HepG2 (cell line): Measurements from ENCODE around the gene NR2F1-AS1. TPM values are rescaled to one million over a fixed set of nuclear protein-coding genes. Genes with fewer than 3 reads are reported as not detected.

ENCODE experiments used
- ATAC-seq: fragments of 200-7000 bp; cut with Tn5 transposase; 3 replicates; pipeline ENCODE4 v1.9.1; 2020; ENCODE audit warnings: mild to moderate bottlenecking, moderate library complexity
- BruUV-seq: library from RNA; stranded (reverse); fragments of 400-500 nt; replicated peaks from 2 replicates; lab custom pipeline; 2021; lab: Mats Ljungman, UMichigan
- CTCF ChIA-PET: fragments of 300-600 bp; formaldehyde crosslinking; extraction: SDS; loops from one replicate; lab custom pipeline; 2021; ENCODE audit warnings: low total read pairs, inconsistent platforms, low intra/inter-chr PET ratio; lab: Yijun Ruan, JAX
- POLR2A ChIA-PET: fragments of 350-600 bp; sonication (Branson Sonifier 250); formaldehyde crosslinking; loops from one replicate; lab custom pipeline; 2020; ENCODE audit warnings: antibody characterized with exemption, inconsistent platforms; lab: Yijun Ruan, JAX
- DNase-seq: peaks from one replicate; pipeline ENCODE4 v3.0.0-alpha.2; 2015; ENCODE audit warnings: low spot score
- FAIRE-seq: peaks from 3 replicates; lab custom pipeline; 2011; peaks lifted over from hg19 to GRCh38; lab: Jason Lieb, UNC
- H2AFZ ChIP-seq: one replicate; pipeline ENCODE4 v1.6.1; 2011; ENCODE audit warnings: low read length, inconsistent platforms
- H3K27ac ChIP-seq: fragments of 300-600 bp; 3 replicates; pipeline ENCODE4 v1.8.0; 2011; ENCODE audit warnings: mixed run types, mild to moderate bottlenecking, mixed read lengths, low read length, inconsistent platforms; ENCODE audit not compliant: insufficient read depth; ENCODE audit errors: extremely low read length
- H3K27me3 ChIP-seq, 2 experiments: fragments of 200-600 bp in 1 of 2; 2 replicates in 1 of 2; 3 replicates in 1 of 2; pipeline versions ENCODE4 v1.6.0 to v1.8.0; 2011; ENCODE audit warnings: low read length in 2 of 2, mild to moderate bottlenecking in 2 of 2, moderate library complexity in 2 of 2, inconsistent platforms in 1 of 2; ENCODE audit not compliant: insufficient read depth in 2 of 2, control insufficient read depth in 1 of 2
- H3K36me3 ChIP-seq, 2 experiments: fragments of 200-600 bp in 1 of 2; replicated peaks in 1 of 2; 2 replicates in 1 of 2; 3 replicates in 1 of 2; pipeline versions ENCODE4 v1.5.1 to v1.8.0; 2011; ENCODE audit warnings: low read length in 2 of 2, inconsistent platforms in 1 of 2; ENCODE audit not compliant: insufficient read depth in 2 of 2, control insufficient read depth in 1 of 2
- H3K4me1 ChIP-seq: 2 replicates; pipeline ENCODE4 v1.5.1; 2012; ENCODE audit warnings: low read length, inconsistent platforms; ENCODE audit not compliant: insufficient read depth
- H3K4me2 ChIP-seq: 2 replicates; pipeline ENCODE4 v1.6.0; 2011; ENCODE audit warnings: low read depth, low read length, inconsistent platforms
- H3K4me3 ChIP-seq, 3 experiments: fragments of 200-600 bp in 1 of 3; sonication (generic), shearing (Covaris generic) in 1 of 3; replicated peaks in 1 of 3; 2 replicates each; pipeline ENCODE4 v1.5.1; 2011 to 2016; ENCODE audit warnings: low read length in 3 of 3, inconsistent platforms in 2 of 3, low read depth in 2 of 3, mild to moderate bottlenecking in 2 of 3, control low read depth in 1 of 3, mixed read lengths in 1 of 3; ENCODE audit not compliant: insufficient read depth in 1 of 3
- H3K79me2 ChIP-seq: one replicate; pipeline ENCODE4 v1.6.1; 2011; ENCODE audit warnings: low read length, inconsistent platforms; ENCODE audit not compliant: insufficient read depth
- H3K9ac ChIP-seq: 2 replicates; pipeline ENCODE4 v1.6.0; 2011; ENCODE audit warnings: mild to moderate bottlenecking, low read depth, low read length, inconsistent platforms; ENCODE audit not compliant: insufficient read depth
- H3K9me3 ChIP-seq: 2 replicates; pipeline ENCODE4 v1.5.1; 2012; ENCODE audit warnings: mild to moderate bottlenecking, low read length
- H4K20me1 ChIP-seq: 2 replicates; pipeline ENCODE4 v1.6.0; 2011; ENCODE audit warnings: inconsistent platforms, mild to moderate bottlenecking, low read length, moderate library complexity; ENCODE audit not compliant: insufficient read depth
- ESRRA ChIP-seq: sonication (generic); formaldehyde crosslinking; IDR thresholded peaks from 2 replicates; pipeline ENCODE4 v1.5.1; 2020; ENCODE audit warnings: mild to moderate bottlenecking, low read depth, missing genetic modification reagents
- FOSL1 ChIP-seq: sonication (generic); formaldehyde crosslinking; IDR thresholded peaks from 2 replicates; pipeline ENCODE4 v1.9.0; 2021; ENCODE audit warnings: missing genetic modification reagents, borderline replicate concordance
- HDAC6 ChIP-seq: fragments of 200-600 bp; sonication (generic); IDR thresholded peaks from 2 replicates; pipeline ENCODE4 v1.7.0; 2017; ENCODE audit warnings: mild to moderate bottlenecking, antibody characterized with exemption, low read length, low read depth
- KDM3A ChIP-seq: IDR thresholded peaks from 2 replicates; pipeline ENCODE4 v1.6.1; 2018; ENCODE audit warnings: low read depth, missing compliant biosample characterization
- NCOR1 ChIP-seq: fragments of 200-600 bp; sonication (generic); IDR thresholded peaks from 2 replicates; pipeline ENCODE4 v1.7.0; 2017; ENCODE audit warnings: antibody characterized with exemption, low read length, borderline replicate concordance
- NR3C1 ChIP-seq: sonication (generic); formaldehyde crosslinking; IDR thresholded peaks from 2 replicates; pipeline ENCODE4 v1.4.0; 2020; ENCODE audit warnings: missing genetic modification reagents
- PITX1 ChIP-seq: sonication (generic); formaldehyde crosslinking; IDR thresholded peaks from 2 replicates; pipeline ENCODE4 v1.5.1; 2020; ENCODE audit warnings: mild to moderate bottlenecking, missing genetic modification reagents
- PPARG ChIP-seq: conservative IDR thresholded peaks from 2 replicates; pipeline ENCODE4 v1.6.1; 2016; ENCODE audit warnings: missing biosample characterization, missing genetic modification reagents
- SMAD3 ChIP-seq: sonication (generic); formaldehyde crosslinking; IDR thresholded peaks from 2 replicates; pipeline ENCODE4 v1.4.0; 2020; ENCODE audit warnings: missing genetic modification reagents
- SRF ChIP-seq: IDR thresholded peaks from 2 replicates; pipeline ENCODE4 v1.6.1; 2011; ENCODE audit warnings: mild to moderate bottlenecking, low read depth, low read length, moderate library complexity
- ZNF136 ChIP-seq: sonication (generic); formaldehyde crosslinking; IDR thresholded peaks from 2 replicates; pipeline ENCODE4 v1.8.1; 2022; ENCODE audit warnings: low read depth, mild to moderate bottlenecking, moderate library complexity, missing genetic modification reagents
- ZNF549 ChIP-seq: sonication (generic); formaldehyde crosslinking; IDR thresholded peaks from 2 replicates; pipeline ENCODE4 v1.5.0; 2020; ENCODE audit warnings: missing genetic modification reagents
- ZSCAN30 ChIP-seq: sonication (generic); formaldehyde crosslinking; IDR thresholded peaks from 2 replicates; pipeline ENCODE4 v1.5.0; 2020; ENCODE audit warnings: mild to moderate bottlenecking, missing genetic modification reagents
- WGBS: methylation state at CpG from one replicate; pipeline ENCODE4 v1.1.6; 2017; ENCODE audit warnings: low lambda C conversion rate; 5-methylcytosine and 5-hydroxymethylcytosine counted together
- in situ Hi-C: cut with HindIII; loops from 2 replicates; pipeline ENCODE4 v1.10.0; 2017; ENCODE audit warnings: low pct_unique_long_range_greater_than_20kb; ENCODE audit not compliant: extremely low pct_ligation_motif_present
- intact Hi-C: fragments of 100-400 bp; cut with micrococcal nuclease; formaldehyde crosslinking; loops from one replicate; pipeline ENCODE4 v1.10.0; 2022; ENCODE audit not compliant: unreplicated experiment
- polyA plus RNA-seq, 8 experiments: library from polyadenylated mRNA; depleted of rRNA in 3 of 8; stranded (reverse) in 7 of 8; unstranded in 1 of 8; fragments of >200 nt; fragmentation: Illumina TruSeq in 4 of 8; extraction: Trizol in 4 of 8; gene quantifications; 2 replicates each; pipeline versions ENCODE4 v1.2.1 to v1.2.3, GENCODE V29; 2011 to 2016; ENCODE audit warnings: low read depth in 4 of 8, missing spikeins in 1 of 8, mixed read lengths in 1 of 8; ENCODE audit not compliant: insufficient read depth in 1 of 8
- total RNA-seq, 5 experiments: library from RNA; depleted of rRNA; stranded (reverse); fragments of >200 nt; fragmentation: Illumina TruSeq; extraction: Trizol; gene quantifications; 2 replicates each; pipeline ENCODE4 v1.2.3, GENCODE V29; 2016; ENCODE audit warnings: low read depth in 1 of 5
- TF ChIP-seq, protein P1 (sequence below): fragments of 450-650 bp; IDR thresholded peaks from 2 replicates; pipeline ENCODE4 v1.6.1; 2017; ENCODE audit warnings: mild to moderate bottlenecking
- TF ChIP-seq, protein P2 (sequence below): sonication (generic); formaldehyde crosslinking; IDR thresholded peaks from 2 replicates; pipeline ENCODE4 v1.5.0; 2020; ENCODE audit warnings: missing genetic modification reagents
- TF ChIP-seq, protein P3 (sequence below): sonication (generic); formaldehyde crosslinking; IDR thresholded peaks from 2 replicates; pipeline ENCODE4 v1.4.0; 2020; ENCODE audit warnings: missing genetic modification reagents
- TF ChIP-seq, protein P4 (sequence below): sonication (generic); formaldehyde crosslinking; IDR thresholded peaks from 2 replicates; pipeline ENCODE4 v1.5.0; 2020; ENCODE audit warnings: mild to moderate bottlenecking, low read depth, missing genetic modification reagents, borderline replicate concordance

NR2F1-AS1 gene
- total and polyA plus RNA-seq, 2 of the 13 experiments (the other 11 are each of a cell fraction or from before 2014, with no cell fraction given) = 2.8 TPM

DNA sequence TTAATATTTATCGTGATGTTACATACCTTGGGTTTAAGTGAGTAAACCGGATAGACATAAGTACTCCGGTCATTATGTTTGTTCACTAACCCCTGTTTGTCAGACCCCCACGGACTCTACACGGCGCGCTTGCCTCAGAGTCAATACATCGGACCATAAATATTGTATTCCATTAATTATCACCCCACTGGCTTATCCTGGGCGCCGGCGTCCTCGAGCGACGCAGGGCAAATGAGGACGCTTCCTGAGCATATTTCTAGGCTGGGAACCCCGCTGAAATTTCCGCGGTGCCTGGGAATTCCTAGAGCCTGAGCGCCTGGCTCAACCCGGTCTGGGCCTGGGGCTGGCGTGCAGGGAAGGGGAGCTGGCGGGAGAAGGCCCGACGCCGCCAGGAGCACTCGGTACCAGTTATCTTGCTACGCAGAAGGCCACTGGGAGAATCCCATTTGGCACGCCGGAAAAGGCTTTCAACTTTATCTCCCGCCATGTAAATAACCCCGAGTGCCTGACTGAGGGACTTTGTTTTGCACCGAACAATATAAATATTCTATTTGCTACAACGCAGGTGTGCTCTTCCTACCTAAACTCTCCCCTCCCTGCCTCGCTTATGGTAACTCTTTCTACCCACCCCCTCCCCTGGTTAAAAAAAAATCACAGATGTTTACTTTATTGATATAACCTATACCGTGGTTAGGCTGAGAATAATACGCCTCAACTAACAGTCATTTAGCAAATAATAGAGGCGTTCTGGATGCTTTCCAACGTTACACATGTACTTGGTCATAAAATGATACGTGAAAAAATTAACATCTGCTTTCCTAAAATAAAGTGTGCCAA, 21.4 kb upstream of the NR2F1-AS1 start (continued):
- TF ChIP-seq, protein P1, sequence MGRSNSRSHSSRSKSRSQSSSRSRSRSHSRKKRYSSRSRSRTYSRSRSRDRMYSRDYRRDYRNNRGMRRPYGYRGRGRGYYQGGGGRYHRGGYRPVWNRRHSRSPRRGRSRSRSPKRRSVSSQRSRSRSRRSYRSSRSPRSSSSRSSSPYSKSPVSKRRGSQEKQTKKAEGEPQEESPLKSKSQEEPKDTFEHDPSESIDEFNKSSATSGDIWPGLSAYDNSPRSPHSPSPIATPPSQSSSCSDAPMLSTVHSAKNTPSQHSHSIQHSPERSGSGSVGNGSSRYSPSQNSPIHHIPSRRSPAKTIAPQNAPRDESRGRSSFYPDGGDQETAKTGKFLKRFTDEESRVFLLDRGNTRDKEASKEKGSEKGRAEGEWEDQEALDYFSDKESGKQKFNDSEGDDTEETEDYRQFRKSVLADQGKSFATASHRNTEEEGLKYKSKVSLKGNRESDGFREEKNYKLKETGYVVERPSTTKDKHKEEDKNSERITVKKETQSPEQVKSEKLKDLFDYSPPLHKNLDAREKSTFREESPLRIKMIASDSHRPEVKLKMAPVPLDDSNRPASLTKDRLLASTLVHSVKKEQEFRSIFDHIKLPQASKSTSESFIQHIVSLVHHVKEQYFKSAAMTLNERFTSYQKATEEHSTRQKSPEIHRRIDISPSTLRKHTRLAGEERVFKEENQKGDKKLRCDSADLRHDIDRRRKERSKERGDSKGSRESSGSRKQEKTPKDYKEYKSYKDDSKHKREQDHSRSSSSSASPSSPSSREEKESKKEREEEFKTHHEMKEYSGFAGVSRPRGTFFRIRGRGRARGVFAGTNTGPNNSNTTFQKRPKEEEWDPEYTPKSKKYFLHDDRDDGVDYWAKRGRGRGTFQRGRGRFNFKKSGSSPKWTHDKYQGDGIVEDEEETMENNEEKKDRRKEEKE = no peak
- TF ChIP-seq ESRRA (CRISPR knock-in tag) (no peak), NR3C1 (CRISPR knock-in tag) (no peak), SMAD3 (CRISPR knock-in tag) (no peak), HDAC6 (no peak), FOSL1 (no peak), ZSCAN30 (no peak)

DNA sequence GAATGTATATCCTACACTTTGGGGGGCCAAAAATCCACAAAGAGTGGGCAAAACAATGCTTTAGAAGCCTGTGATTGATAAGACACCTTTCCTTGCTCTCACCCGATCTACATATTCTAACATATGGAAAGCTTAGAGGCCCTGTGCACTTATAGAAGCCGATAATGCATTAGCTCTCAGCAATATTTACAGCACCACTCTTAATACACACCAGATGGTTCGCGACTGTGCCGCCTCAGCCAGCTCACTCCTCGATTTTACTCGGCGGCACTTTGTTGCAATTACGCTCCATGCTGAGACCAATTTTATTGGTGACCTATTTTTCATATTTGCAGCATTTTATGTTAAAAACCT, 20.8 kb upstream of the NR2F1-AS1 start:
- POLR2A ChIA-PET = no interaction called here
- ATAC-seq (no peak), FAIRE-seq (no peak), DNase-seq (no peak)
- Histone ChIP-seq H3K79me2 (no peaks in the 10 kb centered on the region), H2AFZ (no peak overlapping the region), H3K4me2 (no peak overlapping the region), H3K9ac (no peak overlapping the region), H3K27me3 (peaks cover 2 to 48% of the 10 kb centered on the region in 2 experiments; a peak in 4 of 5 replicates), H3K9me3 (no peaks in the 10 kb centered on the region), H4K20me1 (no peaks in the 10 kb centered on the region), H3K4me1 (peaks cover 31% of the 10 kb centered on the region), H3K36me3 (no peaks in the 10 kb centered on the region), H3K4me3 (no peak overlapping the region), H3K27ac (no peak overlapping the region)
- in situ Hi-C loops (no loop called here), intact Hi-C loops (no loop called here)
- CTCF ChIA-PET = no interaction called here
- 85% methylated on average over 9 of the region's 9 CpGs for WGBS
- no TSS peak for BruUV-seq
- no peak for TF ChIP-seq PPARG (CRISPR knock-in tag)
- TF ChIP-seq ZNF549 (CRISPR knock-in tag) = no peak
- TF ChIP-seq, protein P2, sequence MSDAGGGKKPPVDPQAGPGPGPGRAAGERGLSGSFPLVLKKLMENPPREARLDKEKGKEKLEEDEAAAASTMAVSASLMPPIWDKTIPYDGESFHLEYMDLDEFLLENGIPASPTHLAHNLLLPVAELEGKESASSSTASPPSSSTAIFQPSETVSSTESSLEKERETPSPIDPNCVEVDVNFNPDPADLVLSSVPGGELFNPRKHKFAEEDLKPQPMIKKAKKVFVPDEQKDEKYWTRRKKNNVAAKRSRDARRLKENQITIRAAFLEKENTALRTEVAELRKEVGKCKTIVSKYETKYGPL (CRISPR knock-in tag) = no peak
- TF ChIP-seq KDM3A (CRISPR knock-in tag) = no peak
- TF ChIP-seq ZNF136 = no peak
- TF ChIP-seq PITX1 (CRISPR knock-in tag) = no peak
- TF ChIP-seq, protein P3, sequence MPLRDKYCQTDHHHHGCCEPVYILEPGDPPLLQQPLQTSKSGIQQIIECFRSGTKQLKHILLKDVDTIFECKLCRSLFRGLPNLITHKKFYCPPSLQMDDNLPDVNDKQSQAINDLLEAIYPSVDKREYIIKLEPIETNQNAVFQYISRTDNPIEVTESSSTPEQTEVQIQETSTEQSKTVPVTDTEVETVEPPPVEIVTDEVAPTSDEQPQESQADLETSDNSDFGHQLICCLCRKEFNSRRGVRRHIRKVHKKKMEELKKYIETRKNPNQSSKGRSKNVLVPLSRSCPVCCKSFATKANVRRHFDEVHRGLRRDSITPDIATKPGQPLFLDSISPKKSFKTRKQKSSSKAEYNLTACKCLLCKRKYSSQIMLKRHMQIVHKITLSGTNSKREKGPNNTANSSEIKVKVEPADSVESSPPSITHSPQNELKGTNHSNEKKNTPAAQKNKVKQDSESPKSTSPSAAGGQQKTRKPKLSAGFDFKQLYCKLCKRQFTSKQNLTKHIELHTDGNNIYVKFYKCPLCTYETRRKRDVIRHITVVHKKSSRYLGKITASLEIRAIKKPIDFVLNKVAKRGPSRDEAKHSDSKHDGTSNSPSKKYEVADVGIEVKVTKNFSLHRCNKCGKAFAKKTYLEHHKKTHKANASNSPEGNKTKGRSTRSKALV (CRISPR knock-in tag) = no peak
- TF ChIP-seq, protein P4, sequence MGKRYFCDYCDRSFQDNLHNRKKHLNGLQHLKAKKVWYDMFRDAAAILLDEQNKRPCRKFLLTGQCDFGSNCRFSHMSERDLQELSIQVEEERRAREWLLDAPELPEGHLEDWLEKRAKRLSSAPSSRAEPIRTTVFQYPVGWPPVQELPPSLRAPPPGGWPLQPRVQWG (CRISPR knock-in tag) = no peak
- TF ChIP-seq SRF = no peak
- no peak for TF ChIP-seq NCOR1
